HepG2 (cell line): ENCODE measurements around the gene TMEM186. TPM values are rescaled to one million over a fixed set of nuclear protein-coding genes. Genes with fewer than 3 reads are reported as not detected.

Source experiments
- ATAC-seq: fragments of 200-7000 bp; cut with Tn5 transposase; 3 replicates; pipeline ENCODE4 v1.9.1; 2020; ENCODE audit warnings: mild to moderate bottlenecking, moderate library complexity
- Bru-seq: library from RNA; stranded (reverse); fragments of 400-500 nt; gene quantifications from one replicate; lab custom pipeline; 2021; lab: Mats Ljungman, UMichigan
- BruChase-seq, 2 experiments: library from RNA; stranded (reverse); fragments of 400-500 nt; gene quantifications; one replicate each; lab custom pipeline; 2021; lab: Mats Ljungman, UMichigan
- BruUV-seq: library from RNA; stranded (reverse); fragments of 400-500 nt; replicated peaks from 2 replicates; lab custom pipeline; 2021; lab: Mats Ljungman, UMichigan
- CTCF ChIA-PET: fragments of 300-600 bp; formaldehyde crosslinking; extraction: SDS; loops from one replicate; lab custom pipeline; 2021; ENCODE audit warnings: low total read pairs, inconsistent platforms, low intra/inter-chr PET ratio; lab: Yijun Ruan, JAX
- POLR2A ChIA-PET: fragments of 350-600 bp; sonication (Branson Sonifier 250); formaldehyde crosslinking; loops from one replicate; lab custom pipeline; 2020; ENCODE audit warnings: antibody characterized with exemption, inconsistent platforms; lab: Yijun Ruan, JAX
- DNase-seq: peaks from one replicate; pipeline ENCODE4 v3.0.0-alpha.2; 2015; ENCODE audit warnings: low spot score
- FAIRE-seq: peaks from 3 replicates; lab custom pipeline; 2011; peaks lifted over from hg19 to GRCh38; lab: Jason Lieb, UNC
- H2AFZ ChIP-seq: one replicate; pipeline ENCODE4 v1.6.1; 2011; ENCODE audit warnings: low read length, inconsistent platforms
- H3K27ac ChIP-seq: fragments of 300-600 bp; 3 replicates; pipeline ENCODE4 v1.8.0; 2011; ENCODE audit warnings: mixed run types, mild to moderate bottlenecking, mixed read lengths, low read length, inconsistent platforms; ENCODE audit not compliant: insufficient read depth; ENCODE audit errors: extremely low read length
- H3K27me3 ChIP-seq, 2 experiments: fragments of 200-600 bp in 1 of 2; 2 replicates in 1 of 2; 3 replicates in 1 of 2; pipeline versions ENCODE4 v1.6.0 to v1.8.0; 2011; ENCODE audit warnings: low read length in 2 of 2, mild to moderate bottlenecking in 2 of 2, moderate library complexity in 2 of 2, inconsistent platforms in 1 of 2; ENCODE audit not compliant: insufficient read depth in 2 of 2, control insufficient read depth in 1 of 2
- H3K36me3 ChIP-seq, 2 experiments: fragments of 200-600 bp in 1 of 2; replicated peaks in 1 of 2; 2 replicates in 1 of 2; 3 replicates in 1 of 2; pipeline versions ENCODE4 v1.5.1 to v1.8.0; 2011; ENCODE audit warnings: low read length in 2 of 2, inconsistent platforms in 1 of 2; ENCODE audit not compliant: insufficient read depth in 2 of 2, control insufficient read depth in 1 of 2
- H3K4me1 ChIP-seq: 2 replicates; pipeline ENCODE4 v1.5.1; 2012; ENCODE audit warnings: low read length, inconsistent platforms; ENCODE audit not compliant: insufficient read depth
- H3K4me2 ChIP-seq: 2 replicates; pipeline ENCODE4 v1.6.0; 2011; ENCODE audit warnings: low read depth, low read length, inconsistent platforms
- H3K4me3 ChIP-seq, 3 experiments: fragments of 200-600 bp in 1 of 3; sonication (generic), shearing (Covaris generic) in 1 of 3; replicated peaks in 1 of 3; 2 replicates each; pipeline ENCODE4 v1.5.1; 2011 to 2016; ENCODE audit warnings: low read length in 3 of 3, inconsistent platforms in 2 of 3, low read depth in 2 of 3, mild to moderate bottlenecking in 2 of 3, control low read depth in 1 of 3, mixed read lengths in 1 of 3; ENCODE audit not compliant: insufficient read depth in 1 of 3
- H3K79me2 ChIP-seq: one replicate; pipeline ENCODE4 v1.6.1; 2011; ENCODE audit warnings: low read length, inconsistent platforms; ENCODE audit not compliant: insufficient read depth
- H3K9ac ChIP-seq: 2 replicates; pipeline ENCODE4 v1.6.0; 2011; ENCODE audit warnings: mild to moderate bottlenecking, low read depth, low read length, inconsistent platforms; ENCODE audit not compliant: insufficient read depth
- H3K9me3 ChIP-seq: 2 replicates; pipeline ENCODE4 v1.5.1; 2012; ENCODE audit warnings: mild to moderate bottlenecking, low read length
- H4K20me1 ChIP-seq: 2 replicates; pipeline ENCODE4 v1.6.0; 2011; ENCODE audit warnings: inconsistent platforms, mild to moderate bottlenecking, low read length, moderate library complexity; ENCODE audit not compliant: insufficient read depth
- RAD21 ChIP-seq: fragments of 450-650 bp; formaldehyde crosslinking; IDR thresholded peaks from 2 replicates; pipeline ENCODE4 v1.5.0; 2020; ENCODE audit warnings: mild to moderate bottlenecking
- RBM22 ChIP-seq: fragments of 200-400 bp; formaldehyde crosslinking; optimal IDR thresholded peaks from 2 replicates; pipeline ENCODE3; 2017; ENCODE audit warnings: mild to moderate bottlenecking, low read length, moderate library complexity
- RORA ChIP-seq: sonication (generic); formaldehyde crosslinking; IDR thresholded peaks from 2 replicates; pipeline ENCODE4 v1.5.0; 2020; ENCODE audit warnings: mild to moderate bottlenecking, missing genetic modification reagents, moderate library complexity
- ZFP41 ChIP-seq: sonication (generic); formaldehyde crosslinking; IDR thresholded peaks from 2 replicates; pipeline ENCODE4 v1.4.0; 2020; ENCODE audit warnings: mild to moderate bottlenecking, missing genetic modification reagents, borderline replicate concordance
- ZNF10 ChIP-seq: sonication (generic); formaldehyde crosslinking; IDR thresholded peaks from 2 replicates; pipeline ENCODE4 v1.4.0; 2020; ENCODE audit warnings: mild to moderate bottlenecking, low read depth, missing genetic modification reagents, borderline replicate concordance
- ZNF30 ChIP-seq: sonication (generic); formaldehyde crosslinking; IDR thresholded peaks from 2 replicates; pipeline ENCODE4 v1.5.0; 2020; ENCODE audit warnings: mild to moderate bottlenecking, missing genetic modification reagents
- ZNF432 ChIP-seq: sonication (generic); formaldehyde crosslinking; IDR thresholded peaks from 2 replicates; pipeline ENCODE4 v1.5.0; 2020; ENCODE audit warnings: missing genetic modification reagents, mild to moderate bottlenecking, borderline replicate concordance
- ZNF772 ChIP-seq: sonication (generic); formaldehyde crosslinking; IDR thresholded peaks from 2 replicates; pipeline ENCODE4 v1.5.0; 2020; ENCODE audit warnings: mild to moderate bottlenecking, missing genetic modification reagents
- ZNF788 ChIP-seq: sonication (generic); formaldehyde crosslinking; IDR thresholded peaks from 2 replicates; pipeline ENCODE4 v1.5.0; 2020; ENCODE audit warnings: mild to moderate bottlenecking, missing genetic modification reagents, borderline replicate concordance
- WGBS: methylation state at CpG from one replicate; pipeline ENCODE4 v1.1.6; 2017; ENCODE audit warnings: low lambda C conversion rate; 5-methylcytosine and 5-hydroxymethylcytosine counted together
- in situ Hi-C: cut with HindIII; loops from 2 replicates; pipeline ENCODE4 v1.10.0; 2017; ENCODE audit warnings: low pct_unique_long_range_greater_than_20kb; ENCODE audit not compliant: extremely low pct_ligation_motif_present
- intact Hi-C: fragments of 100-400 bp; cut with micrococcal nuclease; formaldehyde crosslinking; loops from one replicate; pipeline ENCODE4 v1.10.0; 2022; ENCODE audit not compliant: unreplicated experiment
- long read RNA-seq, 2 experiments: library from RNA in 1 of 2; library from polyadenylated mRNA in 1 of 2; stranded (forward) in 1 of 2; unstranded in 1 of 2; transcript quantifications; one replicate each; pipeline ENCODE4 v2.0.0, GENCODE V29; 2019 to 2022
- polyA minus RNA-seq, 3 experiments: library from RNA; depleted of rRNA, polyadenylated mRNA; stranded (reverse); fragments of >200 nt; gene quantifications; 2 replicates each; pipeline ENCODE4 v1.2.3, GENCODE V29; 2011; ENCODE audit warnings: low replicate concordance in 1 of 3
- polyA plus RNA-seq, 8 experiments: library from polyadenylated mRNA; depleted of rRNA in 3 of 8; stranded (reverse) in 7 of 8; unstranded in 1 of 8; fragments of >200 nt; fragmentation: Illumina TruSeq in 4 of 8; extraction: Trizol in 4 of 8; gene quantifications; 2 replicates each; pipeline versions ENCODE4 v1.2.1 to v1.2.3, GENCODE V29; 2011 to 2016; ENCODE audit warnings: low read depth in 4 of 8, missing spikeins in 1 of 8, mixed read lengths in 1 of 8; ENCODE audit not compliant: insufficient read depth in 1 of 8
- total RNA-seq, 5 experiments: library from RNA; depleted of rRNA; stranded (reverse); fragments of >200 nt; fragmentation: Illumina TruSeq; extraction: Trizol; gene quantifications; 2 replicates each; pipeline ENCODE4 v1.2.3, GENCODE V29; 2016; ENCODE audit warnings: low read depth in 1 of 5
- TF ChIP-seq, protein P1 (sequence below): sonication (generic); formaldehyde crosslinking; IDR thresholded peaks from 2 replicates; pipeline ENCODE4 v1.5.0; 2020; ENCODE audit warnings: mild to moderate bottlenecking, missing genetic modification reagents
- TF ChIP-seq, protein P2 (sequence below): sonication (generic); formaldehyde crosslinking; conservative IDR thresholded peaks from 2 replicates; pipeline ENCODE4 v1.8.1; 2023; ENCODE audit warnings: missing genetic modification reagents
- TF ChIP-seq, protein P3 (sequence below): sonication (generic); formaldehyde crosslinking; IDR thresholded peaks from 2 replicates; pipeline ENCODE4 v1.8.1; 2023; ENCODE audit warnings: mild to moderate bottlenecking, missing genetic modification reagents, borderline replicate concordance

The TMEM186 gene, protein sequence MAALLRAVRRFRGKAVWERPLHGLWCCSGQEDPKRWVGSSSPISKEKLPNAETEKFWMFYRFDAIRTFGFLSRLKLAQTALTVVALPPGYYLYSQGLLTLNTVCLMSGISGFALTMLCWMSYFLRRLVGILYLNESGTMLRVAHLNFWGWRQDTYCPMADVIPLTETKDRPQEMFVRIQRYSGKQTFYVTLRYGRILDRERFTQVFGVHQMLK
- total RNA-seq (2016; rRNA removed; fragmentation: Illumina TruSeq; extraction: Trizol), result 19.2 and 19.3 TPM in 2 replicates
- total RNA-seq (2016; cell fraction: cytosol; rRNA removed; fragmentation: Illumina TruSeq; extraction: Trizol; ENCODE audit: low read depth), result 4.9 and 5.3 TPM in 2 replicates
- 18.1 and 21.2 TPM in 2 replicates for total RNA-seq (2016; cell fraction: insoluble cytoplasmic fraction; rRNA removed; fragmentation: Illumina TruSeq; extraction: Trizol)
- 9.4 TPM in 2 replicates for total RNA-seq (2016; cell fraction: membrane; rRNA removed; fragmentation: Illumina TruSeq; extraction: Trizol)
- 10.8 and 14.1 TPM in 2 replicates for total RNA-seq (2016; cell fraction: nucleus; rRNA removed; fragmentation: Illumina TruSeq; extraction: Trizol)
- 16.2 and 16.6 TPM in 2 replicates for polyA plus RNA-seq (2011; rRNA removed)
- polyA plus RNA-seq (2011; cell fraction: cytosol; rRNA removed), result 17.9 and 19.7 TPM in 2 replicates
- 7.4 and 11.7 TPM in 2 replicates for polyA plus RNA-seq (2011; cell fraction: nucleus; rRNA removed)
- polyA plus RNA-seq (2012), result 19.9 and 20.0 TPM in 2 replicates
- 4.0 and 4.6 TPM in 2 replicates for polyA plus RNA-seq (2016; cell fraction: cytosol; fragmentation: Illumina TruSeq; extraction: Trizol; ENCODE audit: low read depth)
- 23.9 and 26.4 TPM in 2 replicates for polyA plus RNA-seq (2016; cell fraction: insoluble cytoplasmic fraction; fragmentation: Illumina TruSeq; extraction: Trizol; ENCODE audit: low read depth)
- 8.6 and 8.7 TPM in 2 replicates for polyA plus RNA-seq (2016; cell fraction: membrane; fragmentation: Illumina TruSeq; extraction: Trizol; ENCODE audit: low read depth)
- 25.3 and 26.3 TPM in 2 replicates for polyA plus RNA-seq (2016; cell fraction: nucleus; fragmentation: Illumina TruSeq; extraction: Trizol; ENCODE audit: insufficient read depth, low read depth)
- 14.0 and 14.7 TPM in 2 replicates for polyA minus RNA-seq (2011; rRNA and poly(A)+ RNA removed; ENCODE audit: low replicate concordance)
- 4.7 and 5.1 TPM in 2 replicates for polyA minus RNA-seq (2011; cell fraction: cytosol; rRNA and poly(A)+ RNA removed)
- 5.2 and 6.5 TPM in 2 replicates for polyA minus RNA-seq (2011; cell fraction: nucleus; rRNA and poly(A)+ RNA removed)
- Bru-seq, nascent RNA, result percentile 86 among the genes with signal in this experiment
- BruChase-seq, experiment 1, labeled RNA remaining after a 6-hour chase, result percentile 73 among the genes with signal in this experiment
- BruChase-seq, experiment 2, labeled RNA remaining after a 2-hour chase, result percentile 89 among the genes with signal in this experiment
- long read RNA-seq, experiment 1, transcript TMEM186-201 (2 exons, 1,448 nt), result major isoform, 10 of 17 reads
- long read RNA-seq, experiment 1, partial matches to known transcripts, result 0 of 17 reads
- long read RNA-seq, experiment 1, other reads (novel, unspliced or antisense), result 7 of 17 reads
- long read RNA-seq, experiment 2, transcript TMEM186-201 (2 exons, 1,448 nt), result major isoform, 12 of 50 reads
- long read RNA-seq, experiment 2, partial matches to known transcripts, result 35 of 50 reads
- long read RNA-seq, experiment 2, other reads (novel, unspliced or antisense), result 3 of 50 reads

DNA sequence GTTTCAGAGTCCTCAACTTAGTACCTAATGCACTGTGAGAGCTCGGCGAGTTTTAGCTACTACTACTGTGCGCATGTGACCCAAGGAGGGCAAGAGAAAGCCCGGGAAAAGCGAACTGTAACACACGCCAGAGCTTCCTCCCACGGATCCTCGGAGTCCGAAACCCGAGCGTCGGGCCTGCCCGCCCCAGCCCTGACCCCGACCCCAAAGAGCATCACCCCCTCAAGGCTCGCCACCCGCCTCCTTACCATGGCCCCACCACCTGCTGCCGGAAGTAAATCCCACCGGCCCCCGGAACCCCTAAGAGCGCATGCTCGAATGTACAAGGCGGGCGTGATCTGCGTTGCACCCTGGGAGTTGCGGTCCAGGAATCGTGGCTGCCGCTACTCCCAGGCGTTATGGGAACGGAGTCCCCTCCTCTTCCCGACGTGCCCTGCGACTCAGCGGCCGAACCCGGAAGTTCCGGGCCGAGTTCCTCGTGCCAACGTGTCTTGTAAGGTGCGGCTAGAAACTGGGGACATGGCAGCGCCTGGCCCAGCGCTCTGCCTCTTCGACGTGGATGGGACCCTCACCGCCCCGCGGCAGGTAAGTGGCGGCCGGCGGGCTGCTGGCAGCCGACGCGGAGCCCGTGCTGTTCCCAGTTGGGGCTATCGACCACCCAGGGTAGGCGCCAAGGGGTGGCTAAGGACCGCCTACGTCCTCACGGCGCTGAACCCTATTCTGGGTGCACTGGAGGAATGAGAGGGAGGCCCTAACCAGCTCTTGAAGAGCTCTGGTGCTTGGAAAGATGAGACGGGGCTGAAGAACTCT is at the start of gene TMEM186, which contains the start of gene PMM2:
TSS of gene TMEM186 (minus strand) at position 276 of the 810 bp plus-strand sequence. CDS start at position 251, 25 bp downstream.
TSS of gene PMM2 (plus strand) at position 476 of the 810 bp plus-strand sequence. CDS start at position 520, 44 bp downstream.
- POLR2A ChIA-PET, result interaction anchor here (0.7 to 2.5 kb wide), 15 partner anchors 9 to 166 kb away, joined by 3 to 19 read pairs (median 3); partner anchors contain the start of genes CARHSP1 and USP7
- TF ChIP-seq ZNF432 (CRISPR knock-in tag), result no peak
- no peak for TF ChIP-seq RORA (CRISPR knock-in tag)
- peak; percentile 100 for TF ChIP-seq ZNF772 (CRISPR knock-in tag)
- TF ChIP-seq, protein P1, sequence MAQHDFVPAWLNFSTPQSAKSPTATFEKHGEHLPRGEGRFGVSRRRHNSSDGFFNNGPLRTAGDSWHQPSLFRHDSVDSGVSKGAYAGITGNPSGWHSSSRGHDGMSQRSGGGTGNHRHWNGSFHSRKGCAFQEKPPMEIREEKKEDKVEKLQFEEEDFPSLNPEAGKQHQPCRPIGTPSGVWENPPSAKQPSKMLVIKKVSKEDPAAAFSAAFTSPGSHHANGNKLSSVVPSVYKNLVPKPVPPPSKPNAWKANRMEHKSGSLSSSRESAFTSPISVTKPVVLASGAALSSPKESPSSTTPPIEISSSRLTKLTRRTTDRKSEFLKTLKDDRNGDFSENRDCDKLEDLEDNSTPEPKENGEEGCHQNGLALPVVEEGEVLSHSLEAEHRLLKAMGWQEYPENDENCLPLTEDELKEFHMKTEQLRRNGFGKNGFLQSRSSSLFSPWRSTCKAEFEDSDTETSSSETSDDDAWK (CRISPR knock-in tag), result no peak
- TF ChIP-seq, protein P2, sequence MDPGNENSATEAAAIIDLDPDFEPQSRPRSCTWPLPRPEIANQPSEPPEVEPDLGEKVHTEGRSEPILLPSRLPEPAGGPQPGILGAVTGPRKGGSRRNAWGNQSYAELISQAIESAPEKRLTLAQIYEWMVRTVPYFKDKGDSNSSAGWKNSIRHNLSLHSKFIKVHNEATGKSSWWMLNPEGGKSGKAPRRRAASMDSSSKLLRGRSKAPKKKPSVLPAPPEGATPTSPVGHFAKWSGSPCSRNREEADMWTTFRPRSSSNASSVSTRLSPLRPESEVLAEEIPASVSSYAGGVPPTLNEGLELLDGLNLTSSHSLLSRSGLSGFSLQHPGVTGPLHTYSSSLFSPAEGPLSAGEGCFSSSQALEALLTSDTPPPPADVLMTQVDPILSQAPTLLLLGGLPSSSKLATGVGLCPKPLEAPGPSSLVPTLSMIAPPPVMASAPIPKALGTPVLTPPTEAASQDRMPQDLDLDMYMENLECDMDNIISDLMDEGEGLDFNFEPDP (CRISPR knock-in tag), result no peak
- peak; percentile 100 for TF ChIP-seq ZNF788 (CRISPR knock-in tag)
- TF ChIP-seq ZNF10 (CRISPR knock-in tag), result no peak
- TF ChIP-seq RBM22, result peak; percentile 75
- TF ChIP-seq, protein P3, sequence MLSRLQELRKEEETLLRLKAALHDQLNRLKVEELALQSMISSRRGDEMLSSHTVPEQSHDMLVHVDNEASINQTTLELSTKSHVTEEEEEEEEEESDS (CRISPR knock-in tag), result peak; percentile 76; the same call in 1 of the 2 replicates
- TF ChIP-seq ZFP41 (CRISPR knock-in tag), result peak; percentile 98
- peak; percentile 80 for TF ChIP-seq RAD21
- TF ChIP-seq ZNF30 (CRISPR knock-in tag), result no peak; the same call in 1 of the 2 replicates

More for the DNA sequence above, at the start of gene TMEM186, which contains the start of gene PMM2:
- FAIRE-seq (peak; percentile 82), ATAC-seq (peak; percentile 98), DNase-seq (peak; percentile 99)
- Histone ChIP-seq H3K4me3 (peak within 1 kb of the TSS; percentile 85 to 87 (median 86)), H3K27me3 (no peaks in the 10 kb centered on the region; a peak in 1 of 5 replicates), H3K4me1 (peaks cover 45% of the 10 kb centered on the region), H3K9me3 (no peaks in the 10 kb centered on the region), H3K4me2 (peak within 1 kb of the TSS; percentile 95), H2AFZ (peak within 1 kb of the TSS; percentile 66), H3K27ac (peak within 1 kb of the TSS; percentile 70), H3K36me3 (peaks cover 6 to 29% of the 10 kb centered on the region in 2 experiments), H4K20me1 (peaks cover 16% of the 10 kb centered on the region), H3K79me2 (peaks cover 64% of the 10 kb centered on the region), H3K9ac (peak within 1 kb of the TSS; percentile 93)
- in situ Hi-C loops, result loop anchor here (5.0 kb wide), 2 partner anchors 140 to 230 kb away; no protein-coding TSS in a partner anchor
- WGBS, result under 1% methylated on average over 48 of the region's 61 CpGs
- intact Hi-C loops, result loop anchor here (1.0 to 2.0 kb wide), 4 partner anchors 57 to 123 kb away; partner anchors contain the start of gene ABAT
- BruUV-seq, result no TSS peak
- CTCF ChIA-PET, result interaction anchor here (1.1 to 1.5 kb wide), 2 partner anchors 137 to 230 kb away, joined by 4 to 5 read pairs; no protein-coding TSS in a partner anchor
